NCI-H446 (cell line): Measurements from ENCODE around the gene TXNL4A.

Experiments used
- DNase-seq, 2 experiments: peaks; one replicate each; lab custom pipeline; 2025; lab: John Stamatoyannopoulos, UW

The TXNL4A gene

DNA sequence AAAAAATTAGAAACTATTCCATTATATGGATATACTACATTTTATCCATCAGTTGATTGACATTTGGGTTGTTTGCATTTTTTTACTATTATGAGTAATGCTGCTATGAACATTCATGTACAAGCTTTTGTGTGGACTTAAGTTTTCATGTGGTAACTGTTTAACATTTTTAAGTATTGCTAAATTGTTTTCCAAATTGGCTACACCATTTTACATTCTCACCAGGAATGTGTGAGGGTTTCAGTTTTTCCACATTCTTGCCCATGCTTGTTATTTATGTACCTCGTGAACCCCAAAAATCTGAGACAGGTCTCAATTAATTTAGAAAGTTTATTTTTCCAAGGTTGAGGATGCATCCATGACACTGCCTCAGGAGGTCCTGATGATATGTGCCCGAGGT, 3.1 kb upstream of the TXNL4A start:
- no peak for DNase-seq

DNA sequence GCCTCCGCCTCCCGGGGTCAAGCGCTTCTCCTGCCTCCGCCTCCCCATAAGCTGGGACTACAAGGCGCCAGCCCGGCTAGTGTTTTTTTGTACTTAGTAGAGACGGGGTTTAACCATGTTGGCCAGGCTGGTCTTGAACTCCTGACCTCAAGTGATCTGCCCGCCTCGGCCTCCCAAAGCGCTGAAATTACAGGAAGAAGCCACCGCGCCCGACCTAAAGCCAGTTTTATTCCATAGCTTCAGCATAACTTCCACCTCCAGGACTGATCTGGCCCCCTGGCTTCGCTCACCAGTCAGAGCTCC, 783 bp upstream of the TXNL4A start:
- DNase-seq, result no peak

DNA sequence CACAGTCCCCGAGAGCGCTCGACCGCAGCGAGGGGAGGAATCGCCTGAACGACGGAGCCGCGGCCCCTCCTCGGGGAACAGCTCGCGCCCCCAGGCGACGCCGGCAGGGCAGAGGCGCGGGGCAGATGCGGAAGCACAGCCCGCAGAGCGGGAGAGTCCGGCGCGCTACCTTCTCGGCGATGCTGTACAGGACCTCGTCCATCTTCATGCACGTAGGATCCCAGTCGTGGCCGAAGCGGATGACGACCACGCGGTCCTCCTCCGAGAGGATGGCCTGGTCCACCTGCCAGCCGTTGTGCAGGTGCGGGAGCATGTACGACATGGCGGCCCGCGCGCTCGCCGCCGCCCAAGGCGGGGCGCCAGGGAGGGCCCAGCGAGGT, 302 bp downstream of the TXNL4A start:
- peak in 1 of 2 experiments; percentile 76 for DNase-seq

DNA sequence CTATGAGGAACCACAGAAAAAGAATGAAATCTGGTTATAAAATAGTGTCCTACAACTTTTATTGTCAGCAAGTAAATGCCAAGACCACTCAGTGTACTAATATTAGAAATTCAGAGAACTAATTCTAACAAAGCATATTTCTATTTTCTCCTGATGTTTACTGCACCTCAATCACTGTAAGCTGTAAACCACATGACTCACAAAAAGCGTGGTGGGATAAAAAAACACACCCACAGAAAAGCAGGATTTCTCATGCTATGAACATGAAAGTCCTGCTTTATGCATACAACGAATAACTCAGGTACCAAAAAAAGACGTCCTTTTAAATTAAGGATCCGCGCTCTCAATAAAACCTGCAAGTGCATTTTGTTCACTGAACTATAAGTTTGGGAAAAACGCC, 797 bp downstream of the TXNL4A start:
- no peak for DNase-seq

DNA sequence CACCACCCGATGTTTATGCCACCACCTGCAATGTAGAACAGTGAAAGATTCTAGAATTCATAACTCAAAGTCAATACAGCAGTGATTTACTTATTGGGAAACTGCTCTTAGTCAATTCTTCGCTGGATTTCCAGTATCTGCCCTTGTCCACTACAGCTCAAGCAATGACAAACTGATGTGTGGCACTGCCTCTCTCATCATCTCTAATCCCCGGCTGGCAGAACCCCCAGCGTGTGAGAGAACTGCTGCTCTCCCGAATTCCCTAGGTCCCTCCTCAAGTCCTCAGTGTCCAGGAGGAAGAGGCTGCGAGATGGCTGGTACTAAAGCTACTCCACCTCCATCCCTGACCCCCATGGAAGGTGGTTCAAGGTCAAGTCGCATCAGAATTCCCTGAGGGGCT, 1.6 kb downstream of the TXNL4A start:
- no peak for DNase-seq

DNA sequence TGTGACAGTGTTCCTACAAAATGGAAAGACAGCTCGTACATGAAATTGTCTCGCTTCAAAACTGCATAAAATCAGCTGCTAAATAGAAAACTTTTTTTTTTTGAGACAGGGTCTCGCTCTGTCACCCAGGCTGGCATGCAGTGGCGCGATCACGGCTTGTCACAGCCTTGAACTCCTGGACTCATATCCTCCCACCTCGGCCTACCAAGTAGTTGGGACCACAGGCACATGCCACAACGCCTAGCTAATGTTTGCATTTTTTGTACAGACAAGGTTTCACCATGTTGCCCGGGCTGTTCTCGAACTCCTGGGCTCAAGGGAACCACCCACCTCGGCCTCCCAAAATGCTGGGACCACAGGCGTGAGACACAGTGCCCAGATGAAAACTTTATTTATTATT, 3.2 kb downstream of the TXNL4A start:
- DNase-seq, result no peak

DNA sequence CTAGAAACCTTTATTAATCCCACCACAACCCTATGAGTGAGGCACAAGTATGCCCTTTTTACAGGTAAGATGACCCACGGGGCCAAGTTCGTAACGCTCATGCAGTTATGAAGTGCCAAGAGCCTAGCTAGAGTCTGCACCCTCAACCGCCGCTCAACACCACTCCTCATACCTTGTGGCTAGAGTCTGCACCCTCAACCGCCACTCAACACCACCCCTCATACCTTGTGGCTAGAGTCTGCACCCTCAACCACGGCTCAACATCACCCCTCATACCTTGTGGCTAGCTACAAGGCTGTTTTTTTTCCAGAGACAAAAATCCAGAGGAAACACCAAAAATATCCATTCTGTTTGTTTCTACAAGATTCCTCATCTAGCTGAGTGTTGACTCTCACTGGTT, 4.6 kb downstream of the TXNL4A start:
- DNase-seq, result no peak

DNA sequence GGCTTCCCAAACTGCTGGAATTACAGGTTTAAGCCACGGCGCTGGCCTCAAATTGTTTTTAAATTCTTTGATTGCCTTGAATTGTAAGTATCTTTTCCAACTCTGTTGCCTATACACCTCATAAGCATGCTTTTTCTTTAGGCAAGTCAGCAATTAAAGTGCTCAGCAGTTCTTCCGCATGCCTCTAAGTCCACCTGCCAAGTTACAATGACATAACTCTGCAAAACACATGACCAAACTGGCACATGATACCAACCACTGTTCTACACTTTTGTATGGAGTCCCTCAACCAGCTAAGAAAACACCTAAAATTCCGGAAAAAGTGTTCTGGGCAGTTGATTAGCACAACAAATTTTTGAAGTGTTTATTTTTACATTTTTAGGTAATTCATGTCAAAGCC, 5.1 kb downstream of the TXNL4A start:
- DNase-seq, result no peak

DNA sequence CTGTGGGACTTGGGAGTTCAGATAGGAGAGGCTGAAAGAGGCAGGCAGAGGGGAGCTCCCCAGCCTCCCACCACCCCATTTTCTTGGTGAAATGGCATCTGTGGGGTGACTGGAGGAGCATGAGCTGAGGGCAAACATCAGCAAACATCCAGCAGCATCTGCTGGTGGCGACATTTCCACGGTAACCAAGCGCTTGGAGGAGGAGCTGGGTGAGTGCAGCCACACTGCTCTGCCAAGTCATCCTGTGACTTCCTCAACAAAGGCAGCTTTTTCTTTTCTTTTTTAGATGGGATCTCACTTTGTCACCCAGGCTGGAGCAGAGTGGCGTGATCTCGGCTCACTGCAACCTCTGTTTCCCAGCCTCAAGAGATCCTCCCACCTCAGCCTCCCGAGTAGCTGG, 5.6 kb downstream of the TXNL4A start:
- DNase-seq, result no peak

DNA sequence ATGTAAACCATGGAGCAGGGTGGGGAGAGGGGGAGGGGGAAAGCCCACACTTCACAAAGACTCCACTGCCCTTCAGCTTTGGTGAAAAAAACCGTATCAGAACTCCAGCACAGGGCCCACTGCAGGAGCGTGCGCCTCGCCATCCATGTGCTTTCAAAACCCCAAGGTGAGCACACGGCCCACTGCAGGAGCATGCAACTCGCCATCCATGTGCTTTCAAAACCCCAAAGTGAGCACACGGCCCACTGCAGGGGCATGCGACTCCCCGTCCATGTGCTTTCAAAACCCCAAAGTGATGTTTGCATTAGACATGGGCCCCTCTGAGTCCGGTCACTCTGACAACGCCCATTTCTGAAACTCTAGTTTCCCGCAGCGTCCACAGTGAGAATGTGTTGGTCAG, 7.8 kb downstream of the TXNL4A start:
- no peak for DNase-seq

DNA sequence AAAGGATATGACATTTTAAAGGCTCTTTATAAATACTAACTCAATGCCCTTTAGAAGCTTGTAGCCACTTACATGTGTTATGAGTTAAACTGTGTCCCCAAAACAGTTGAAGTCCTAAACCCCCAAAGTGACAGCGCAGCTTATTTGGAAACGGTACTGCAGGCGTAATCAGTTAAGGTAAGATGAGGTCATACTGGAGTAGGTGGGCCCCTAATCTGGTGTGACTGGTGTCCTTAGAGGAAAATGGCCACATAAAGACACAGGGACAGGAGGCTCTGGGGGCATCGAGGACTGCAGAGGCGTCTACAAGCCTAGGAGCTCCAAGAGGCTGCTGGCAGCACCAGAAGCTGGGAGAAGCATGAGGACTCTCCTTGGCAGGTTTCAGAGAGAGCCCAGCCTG, 8.5 kb downstream of the TXNL4A start:
- no peak for DNase-seq

DNA sequence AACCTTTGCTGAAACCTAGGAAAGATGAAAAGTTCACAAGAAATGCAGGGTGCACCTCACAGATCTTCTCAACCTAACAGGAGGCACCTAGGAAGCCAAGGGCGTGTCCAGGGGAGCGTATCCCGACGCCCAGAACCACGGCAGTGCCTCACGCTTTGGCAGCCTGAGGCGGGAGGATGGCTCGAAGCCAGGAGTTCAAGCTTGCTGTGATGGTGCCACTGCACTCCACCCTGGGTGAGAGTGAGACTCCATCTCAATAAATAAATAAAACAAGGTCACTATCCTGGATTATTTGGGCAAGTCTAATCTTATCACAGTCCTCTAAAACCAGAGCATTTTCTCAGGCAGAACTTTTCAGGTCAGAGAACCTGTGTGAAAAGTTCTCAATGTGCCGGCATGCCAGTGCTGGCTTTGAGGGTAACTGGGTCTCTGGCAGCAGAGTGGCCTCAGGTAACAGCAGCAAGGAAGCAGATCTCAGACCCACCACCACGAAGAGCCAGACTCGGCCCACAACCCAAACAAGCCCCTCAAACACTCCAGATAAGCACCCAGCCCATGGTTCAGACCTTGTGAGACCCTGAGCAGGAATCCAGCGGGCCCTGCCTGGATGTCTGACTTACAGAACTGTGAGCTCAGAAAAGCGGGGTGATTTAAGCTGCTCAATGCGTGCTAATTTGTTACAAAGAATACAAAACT, 12.2 kb downstream of the TXNL4A start:
- no peak for DNase-seq

DNA sequence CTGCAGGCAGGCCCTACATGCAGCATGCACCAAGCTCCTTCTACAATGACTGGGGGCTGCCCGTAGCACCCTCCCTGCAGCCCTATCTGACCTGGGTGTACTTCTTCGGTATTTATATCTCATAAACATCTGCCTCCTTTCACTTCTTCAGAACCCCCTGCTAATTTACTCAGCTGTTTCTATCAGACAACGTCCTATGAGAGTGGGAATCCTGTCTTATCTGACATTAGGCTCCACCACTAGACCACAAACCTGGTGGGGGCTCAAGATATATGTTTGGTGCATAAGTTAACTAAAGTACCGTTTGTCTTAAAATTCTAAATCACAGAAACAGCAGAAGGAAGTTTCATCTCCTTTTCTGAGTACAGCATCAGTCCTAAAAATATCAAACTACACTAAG, 13.3 kb downstream of the TXNL4A start:
- DNase-seq, result no peak

DNA sequence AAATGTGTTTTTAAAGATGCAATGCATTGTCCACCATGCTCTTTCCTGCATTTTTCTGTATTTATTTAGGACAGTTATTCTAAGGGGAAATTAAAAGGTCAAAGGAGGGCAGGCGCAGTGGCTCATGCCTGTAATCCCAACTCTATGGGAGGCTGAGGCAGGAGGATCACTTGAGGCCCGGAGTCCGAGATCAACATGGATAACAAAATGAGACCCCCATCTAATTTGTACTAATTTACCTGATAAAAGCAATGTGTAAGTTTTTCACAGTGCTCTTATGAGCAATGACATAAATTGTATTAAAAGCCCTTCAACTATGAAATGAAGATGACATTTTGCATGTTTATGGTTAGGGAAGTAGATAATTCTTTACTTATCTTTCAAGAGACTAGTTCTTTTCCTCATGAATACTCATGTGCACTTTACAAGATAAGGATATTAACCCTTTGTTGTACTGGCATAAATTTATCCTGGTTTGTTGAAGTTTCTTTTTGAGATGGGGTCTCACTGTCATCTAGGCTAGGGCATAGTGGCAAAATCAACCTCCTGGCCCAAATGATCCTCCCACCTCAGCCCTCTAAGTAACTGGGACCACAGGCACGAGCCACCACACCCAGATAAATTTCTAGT, 14.2 kb downstream of the TXNL4A start:
- DNase-seq, result no peak

DNA sequence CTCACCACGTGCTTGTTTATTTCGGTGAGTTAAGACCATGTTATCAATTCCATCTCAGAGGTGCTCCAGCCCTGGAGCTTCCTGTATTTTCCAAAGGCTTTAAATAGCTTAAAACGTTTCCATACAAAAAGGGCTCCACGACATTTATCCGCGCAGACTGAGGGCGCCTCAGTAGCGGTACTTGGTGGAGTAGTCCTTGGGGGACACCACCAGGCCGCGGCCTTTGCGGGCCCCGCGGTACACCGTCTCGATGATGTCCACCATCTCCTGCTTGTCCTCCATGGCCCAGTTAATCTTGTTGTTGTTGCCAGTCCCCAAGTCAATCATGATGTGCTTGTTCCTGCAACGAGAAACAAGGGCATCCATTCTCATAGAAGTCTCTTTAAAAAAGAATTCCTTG, 14.8 kb downstream of the TXNL4A start:
- no peak for DNase-seq

DNA sequence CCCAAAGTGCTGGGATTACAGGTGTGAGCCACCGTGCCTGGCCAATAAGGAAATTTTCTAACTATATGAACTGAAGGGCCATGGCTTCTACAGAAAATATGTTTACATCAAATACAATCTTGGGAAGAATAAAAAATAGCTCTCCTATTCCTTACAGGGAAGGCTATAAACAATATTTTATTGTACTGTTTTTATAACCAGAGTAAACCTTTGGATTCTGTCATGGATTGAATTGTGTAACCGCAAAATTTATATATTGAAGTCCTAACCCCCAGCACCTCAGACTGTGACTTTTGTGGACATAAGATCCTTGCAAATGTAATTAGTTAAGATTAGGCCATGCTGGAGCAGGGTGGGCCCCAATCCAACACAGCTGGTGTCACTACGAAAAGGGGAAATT, 15.6 kb downstream of the TXNL4A start:
- DNase-seq, result no peak

DNA sequence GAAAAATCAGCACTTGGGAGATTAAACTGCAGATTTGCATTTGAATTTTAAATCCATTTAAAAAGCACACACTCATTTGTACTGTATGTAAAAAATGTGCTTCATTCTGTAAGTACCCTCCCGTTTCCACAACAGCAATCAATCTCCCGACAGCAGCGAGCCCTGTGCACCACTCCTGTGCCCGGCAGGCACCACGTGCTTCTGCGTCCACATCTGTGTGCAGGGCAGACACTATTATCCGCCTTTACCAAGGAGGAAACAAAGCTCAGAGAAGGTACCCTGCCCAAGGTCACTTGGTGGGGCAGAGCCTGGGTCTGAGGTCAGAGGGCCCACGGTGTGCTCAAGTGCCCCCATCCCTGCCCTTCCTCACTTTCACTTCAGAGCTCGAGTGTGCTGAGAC, 16.4 kb downstream of the TXNL4A start:
- DNase-seq, result no peak

DNA sequence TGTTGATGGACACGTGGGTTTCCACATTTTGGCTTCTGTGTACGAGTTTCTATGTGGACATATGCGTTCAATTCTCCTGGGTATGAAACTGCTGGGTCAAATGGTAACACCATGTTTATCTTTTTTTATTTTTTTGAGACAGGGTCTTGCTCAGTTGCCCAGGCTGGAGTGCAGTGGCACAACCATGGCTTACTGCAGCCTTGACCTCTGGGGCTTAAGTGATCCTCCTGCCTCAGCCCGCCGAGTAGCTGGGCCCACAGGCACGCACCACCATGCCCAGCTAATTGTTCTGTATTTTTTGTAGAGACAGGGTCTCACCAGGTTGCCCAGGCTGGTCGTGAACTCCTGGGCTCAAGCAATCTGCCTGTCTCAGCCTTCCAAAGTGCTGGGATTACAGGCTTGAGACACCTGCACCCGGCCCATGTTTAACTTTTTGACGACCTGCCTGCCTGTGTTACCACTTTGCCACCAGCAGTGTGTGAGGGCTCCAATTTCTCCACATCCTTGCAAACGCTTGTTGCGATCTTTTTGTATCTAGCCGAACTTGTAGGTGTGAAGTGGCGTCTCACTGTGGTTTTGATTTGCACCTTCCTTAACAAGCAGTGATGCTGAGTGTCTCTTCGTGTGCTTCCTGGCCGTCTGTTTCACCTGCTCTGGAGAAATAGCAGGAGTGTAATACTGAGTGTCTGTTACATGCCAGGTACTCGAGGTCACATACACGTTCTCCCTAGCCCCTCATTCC, 17.0 kb downstream of the TXNL4A start:
- no peak for DNase-seq

DNA sequence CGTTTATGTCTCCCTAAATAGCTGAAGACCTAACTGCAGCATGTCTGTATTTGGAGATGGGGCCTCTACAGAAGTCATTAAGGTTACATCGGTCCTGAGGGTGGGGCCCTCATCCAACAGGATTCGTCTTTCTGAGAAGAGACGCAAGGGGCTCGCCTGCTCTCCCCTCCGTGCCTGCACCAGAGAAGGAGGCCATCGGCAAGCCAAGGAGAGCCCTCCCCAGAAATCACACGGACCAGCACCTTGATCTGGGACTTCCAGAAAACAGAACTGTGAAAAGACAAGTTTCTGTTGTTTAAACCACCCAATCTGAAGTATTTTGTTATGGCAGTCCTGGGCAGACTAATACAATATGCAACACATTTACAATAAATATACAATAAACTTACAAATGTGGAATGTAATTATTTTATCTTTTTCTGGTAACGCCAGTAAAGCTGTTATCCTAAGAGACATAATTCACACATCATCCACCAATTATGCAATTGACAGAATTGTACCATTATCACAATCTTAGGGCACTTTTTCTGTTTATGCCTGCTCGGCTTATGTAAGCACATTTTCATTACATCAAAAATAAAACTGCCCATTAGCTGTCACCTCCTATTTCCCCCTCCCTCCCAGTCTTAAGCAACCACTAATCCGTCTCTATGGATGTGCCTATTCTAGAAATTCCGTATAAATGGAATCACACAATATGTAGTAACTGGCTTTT, 17.8 kb downstream of the TXNL4A start:
- no peak for DNase-seq

DNA sequence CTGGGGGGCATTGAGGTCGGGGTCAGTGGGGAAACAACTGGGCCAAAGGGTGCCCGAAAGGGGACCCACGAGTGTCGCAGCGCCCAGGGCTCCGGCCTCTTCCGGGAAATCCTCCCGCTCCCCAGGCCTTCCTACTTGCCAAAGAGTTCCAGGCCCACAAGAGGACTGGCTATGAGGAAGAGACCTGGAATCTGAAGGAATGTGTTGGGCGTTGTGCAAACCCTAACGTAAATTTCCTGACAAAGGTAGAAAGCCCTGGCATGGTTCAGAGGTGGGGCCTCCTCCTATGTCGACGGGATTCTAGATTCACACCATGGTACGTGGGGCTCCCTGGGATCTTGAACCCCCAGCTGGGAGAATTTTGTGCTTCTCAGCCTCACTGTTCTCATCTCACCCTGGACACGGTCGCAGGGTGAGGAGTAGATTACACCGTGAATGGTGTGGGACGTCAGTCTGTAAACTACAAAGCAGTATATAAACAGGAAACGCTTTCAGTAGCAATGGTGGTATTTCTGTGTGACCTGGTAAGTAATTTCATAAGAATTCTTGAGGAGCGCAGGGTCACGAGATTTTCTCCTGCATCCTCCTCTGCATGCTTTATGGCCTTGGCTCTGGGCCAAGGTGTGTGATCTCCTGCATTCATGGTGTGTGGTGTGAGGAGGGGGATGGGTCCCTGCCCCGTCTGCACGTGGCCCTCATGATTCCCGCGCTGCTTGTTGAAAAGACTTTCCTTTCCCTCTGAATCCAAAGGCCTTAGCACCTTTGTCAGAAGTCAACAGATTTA, 23.1 kb downstream of the TXNL4A start:
- DNase-seq, result no peak

DNA sequence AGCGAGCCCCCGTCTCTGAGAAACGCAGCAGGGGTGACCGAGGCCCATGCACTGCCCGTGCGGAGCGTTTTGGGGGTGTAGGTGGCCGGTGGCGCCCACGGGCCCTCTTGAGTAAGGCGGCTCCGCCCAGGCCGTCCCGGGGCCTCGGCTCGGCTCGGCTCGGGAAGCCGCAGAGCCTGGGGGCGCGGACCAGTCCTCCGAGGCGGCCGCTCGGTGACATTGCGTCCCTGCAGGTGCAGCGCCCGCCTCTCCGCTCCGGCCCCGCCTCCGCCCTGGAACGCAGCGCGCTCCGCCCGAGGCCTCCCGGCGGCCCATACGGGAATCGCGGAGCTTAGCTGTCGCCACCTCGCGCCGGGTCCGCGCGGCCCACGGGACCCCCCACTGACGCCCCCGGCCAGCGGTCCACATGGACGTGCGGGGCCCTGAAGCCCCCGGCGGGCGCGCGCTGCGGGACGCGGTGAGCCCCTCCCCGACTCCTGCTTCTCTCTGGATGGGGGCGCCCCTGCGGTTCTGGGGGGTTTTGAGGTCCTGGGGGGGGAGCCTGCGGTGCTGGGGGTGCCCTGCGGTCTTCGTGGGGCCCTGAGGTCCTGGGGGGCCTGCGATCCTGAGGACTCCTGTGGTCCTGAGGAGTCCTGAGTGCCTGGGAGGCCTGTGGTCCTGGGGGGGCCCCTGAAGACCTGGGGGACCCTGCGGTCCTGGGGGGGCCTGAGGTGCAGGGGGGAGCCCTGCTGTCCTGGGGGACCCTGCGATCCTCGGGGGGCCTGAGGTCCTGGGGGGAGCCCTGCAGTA, 23.8 kb downstream of the TXNL4A start, which contains the start of gene HSBP1L1:
HSBP1L1 (plus strand) TSS at position 314 of the 789 bp plus-strand sequence; CDS start at position 407, 93 bp downstream.
- DNase-seq, result no peak
